K562 (cell line): ENCODE data around the gene GIGYF1. TPM values are rescaled to one million over a fixed set of nuclear protein-coding genes. Genes with fewer than 3 reads are reported as not detected.

Experiments
- ARHGAP35 ChIP-seq: fragments of 450-650 bp; IDR thresholded peaks from 2 replicates; pipeline ENCODE4 v1.6.1; 2018; ENCODE audit not compliant: partially characterized antibody
- CREM ChIP-seq: IDR thresholded peaks from 2 replicates; pipeline ENCODE4 v1.6.1; 2014; ENCODE audit warnings: antibody characterized with exemption, low read depth
- DPF2 ChIP-seq: fragments of 450-650 bp; IDR thresholded peaks from 2 replicates; pipeline ENCODE4 v1.6.1; 2016
- EGR1 ChIP-seq: fragments of 450-650 bp; conservative IDR thresholded peaks from 2 replicates; pipeline ENCODE4 v1.6.1; 2017; ENCODE audit warnings: mild to moderate bottlenecking
- FOXP1 ChIP-seq: sonication (generic); formaldehyde crosslinking; IDR thresholded peaks from 2 replicates; pipeline ENCODE4 v1.8.0; 2022; ENCODE audit warnings: mild to moderate bottlenecking, missing genetic modification reagents
- PTRF ChIP-seq: fragments of 450-650 bp; IDR thresholded peaks from 2 replicates; pipeline ENCODE4 v1.6.1; 2016; ENCODE audit warnings: mild to moderate bottlenecking, missing genetic modification characterization, missing compliant biosample characterization
- TOE1 ChIP-seq, 2 experiments: fragments of 450-650 bp in 1 of 2; sonication (generic) in 1 of 2; formaldehyde crosslinking in 1 of 2; IDR thresholded peaks; 2 replicates each; pipeline versions ENCODE4 v1.7.1 to v1.8.0; 2016 to 2022; ENCODE audit warnings: borderline replicate concordance in 2 of 2, mild to moderate bottlenecking in 2 of 2, antibody characterized with exemption in 1 of 2, inconsistent platforms in 1 of 2, low read depth in 1 of 2, missing genetic modification reagents in 1 of 2, moderate library complexity in 1 of 2
- polyA plus RNA-seq, 8 experiments: library from polyadenylated mRNA; depleted of rRNA in 4 of 8; stranded (reverse) in 5 of 8; unstranded in 3 of 8; fragments of >200 nt; fragmentation: Nextera tagmentation in 2 of 8; fragmentation: Illumina TruSeq in 1 of 8; extraction: Ambion mirVana in 2 of 8; extraction: Trizol in 1 of 8; gene quantifications; 2 replicates each; pipeline versions ENCODE4 v1.2.1 to v1.2.3, GENCODE V29; 2011 to 2014; ENCODE audit warnings: inconsistent platforms in 1 of 8, missing spikeins in 1 of 8
- total RNA-seq, 7 experiments: library from RNA; depleted of rRNA in 6 of 7; stranded (reverse); fragments of >200 nt in 6 of 7; fragmentation: Illumina TruSeq in 2 of 7; extraction: Trizol in 2 of 7; gene quantifications; 2 replicates each; pipeline versions ENCODE4 v1.2.1 to v1.2.3, GENCODE V29; 2011 to 2021; ENCODE audit warnings: low replicate concordance in 1 of 7
- TF ChIP-seq, protein P1 (sequence below): fragments of 450-650 bp; IDR thresholded peaks from 2 replicates; pipeline ENCODE4 v1.6.1; 2016; ENCODE audit warnings: low read depth
- TF ChIP-seq, protein P2 (sequence below), 2 experiments: fragments of 450-650 bp in 1 of 2; sonication (generic) in 1 of 2; formaldehyde crosslinking in 1 of 2; IDR thresholded peaks; 2 replicates each; pipeline versions ENCODE4 v1.7.1 to v1.9.0; 2016 to 2022; ENCODE audit warnings: inconsistent platforms in 1 of 2, mild to moderate bottlenecking in 1 of 2, missing genetic modification reagents in 1 of 2

The GIGYF1 gene
- total and polyA plus RNA-seq, 9 of the 15 experiments (the other 6 are each of a cell fraction or from before 2014, with no cell fraction given) = 0.56 to 76.2 (median 16.8) TPM

DNA sequence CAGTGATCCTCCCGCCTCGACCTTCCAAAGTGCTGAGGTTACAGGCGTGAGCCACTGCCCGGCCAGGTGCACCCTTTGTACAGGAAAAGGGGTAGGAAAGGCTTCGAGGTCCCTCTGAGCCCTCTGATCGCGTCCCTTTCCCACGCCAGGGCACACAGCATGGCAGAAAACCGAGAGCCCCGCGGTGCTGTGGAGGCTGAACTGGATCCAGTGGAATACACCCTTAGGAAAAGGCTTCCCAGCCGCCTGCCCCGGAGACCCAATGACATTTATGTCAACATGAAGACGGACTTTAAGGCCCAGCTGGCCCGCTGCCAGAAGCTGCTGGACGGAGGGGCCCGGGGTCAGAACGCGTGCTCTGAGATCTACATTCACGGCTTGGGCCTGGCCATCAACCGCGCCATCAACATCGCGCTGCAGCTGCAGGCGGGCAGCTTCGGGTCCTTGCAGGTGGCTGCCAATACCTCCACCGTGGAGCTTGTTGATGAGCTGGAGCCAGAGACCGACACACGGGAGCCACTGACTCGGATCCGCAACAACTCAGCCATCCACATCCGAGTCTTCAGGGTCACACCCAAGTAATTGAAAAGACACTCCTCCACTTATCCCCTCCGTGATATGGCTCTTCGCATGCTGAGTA lies 12.7 kb upstream of the GIGYF1 start (continued):
- TF ChIP-seq, protein P1, sequence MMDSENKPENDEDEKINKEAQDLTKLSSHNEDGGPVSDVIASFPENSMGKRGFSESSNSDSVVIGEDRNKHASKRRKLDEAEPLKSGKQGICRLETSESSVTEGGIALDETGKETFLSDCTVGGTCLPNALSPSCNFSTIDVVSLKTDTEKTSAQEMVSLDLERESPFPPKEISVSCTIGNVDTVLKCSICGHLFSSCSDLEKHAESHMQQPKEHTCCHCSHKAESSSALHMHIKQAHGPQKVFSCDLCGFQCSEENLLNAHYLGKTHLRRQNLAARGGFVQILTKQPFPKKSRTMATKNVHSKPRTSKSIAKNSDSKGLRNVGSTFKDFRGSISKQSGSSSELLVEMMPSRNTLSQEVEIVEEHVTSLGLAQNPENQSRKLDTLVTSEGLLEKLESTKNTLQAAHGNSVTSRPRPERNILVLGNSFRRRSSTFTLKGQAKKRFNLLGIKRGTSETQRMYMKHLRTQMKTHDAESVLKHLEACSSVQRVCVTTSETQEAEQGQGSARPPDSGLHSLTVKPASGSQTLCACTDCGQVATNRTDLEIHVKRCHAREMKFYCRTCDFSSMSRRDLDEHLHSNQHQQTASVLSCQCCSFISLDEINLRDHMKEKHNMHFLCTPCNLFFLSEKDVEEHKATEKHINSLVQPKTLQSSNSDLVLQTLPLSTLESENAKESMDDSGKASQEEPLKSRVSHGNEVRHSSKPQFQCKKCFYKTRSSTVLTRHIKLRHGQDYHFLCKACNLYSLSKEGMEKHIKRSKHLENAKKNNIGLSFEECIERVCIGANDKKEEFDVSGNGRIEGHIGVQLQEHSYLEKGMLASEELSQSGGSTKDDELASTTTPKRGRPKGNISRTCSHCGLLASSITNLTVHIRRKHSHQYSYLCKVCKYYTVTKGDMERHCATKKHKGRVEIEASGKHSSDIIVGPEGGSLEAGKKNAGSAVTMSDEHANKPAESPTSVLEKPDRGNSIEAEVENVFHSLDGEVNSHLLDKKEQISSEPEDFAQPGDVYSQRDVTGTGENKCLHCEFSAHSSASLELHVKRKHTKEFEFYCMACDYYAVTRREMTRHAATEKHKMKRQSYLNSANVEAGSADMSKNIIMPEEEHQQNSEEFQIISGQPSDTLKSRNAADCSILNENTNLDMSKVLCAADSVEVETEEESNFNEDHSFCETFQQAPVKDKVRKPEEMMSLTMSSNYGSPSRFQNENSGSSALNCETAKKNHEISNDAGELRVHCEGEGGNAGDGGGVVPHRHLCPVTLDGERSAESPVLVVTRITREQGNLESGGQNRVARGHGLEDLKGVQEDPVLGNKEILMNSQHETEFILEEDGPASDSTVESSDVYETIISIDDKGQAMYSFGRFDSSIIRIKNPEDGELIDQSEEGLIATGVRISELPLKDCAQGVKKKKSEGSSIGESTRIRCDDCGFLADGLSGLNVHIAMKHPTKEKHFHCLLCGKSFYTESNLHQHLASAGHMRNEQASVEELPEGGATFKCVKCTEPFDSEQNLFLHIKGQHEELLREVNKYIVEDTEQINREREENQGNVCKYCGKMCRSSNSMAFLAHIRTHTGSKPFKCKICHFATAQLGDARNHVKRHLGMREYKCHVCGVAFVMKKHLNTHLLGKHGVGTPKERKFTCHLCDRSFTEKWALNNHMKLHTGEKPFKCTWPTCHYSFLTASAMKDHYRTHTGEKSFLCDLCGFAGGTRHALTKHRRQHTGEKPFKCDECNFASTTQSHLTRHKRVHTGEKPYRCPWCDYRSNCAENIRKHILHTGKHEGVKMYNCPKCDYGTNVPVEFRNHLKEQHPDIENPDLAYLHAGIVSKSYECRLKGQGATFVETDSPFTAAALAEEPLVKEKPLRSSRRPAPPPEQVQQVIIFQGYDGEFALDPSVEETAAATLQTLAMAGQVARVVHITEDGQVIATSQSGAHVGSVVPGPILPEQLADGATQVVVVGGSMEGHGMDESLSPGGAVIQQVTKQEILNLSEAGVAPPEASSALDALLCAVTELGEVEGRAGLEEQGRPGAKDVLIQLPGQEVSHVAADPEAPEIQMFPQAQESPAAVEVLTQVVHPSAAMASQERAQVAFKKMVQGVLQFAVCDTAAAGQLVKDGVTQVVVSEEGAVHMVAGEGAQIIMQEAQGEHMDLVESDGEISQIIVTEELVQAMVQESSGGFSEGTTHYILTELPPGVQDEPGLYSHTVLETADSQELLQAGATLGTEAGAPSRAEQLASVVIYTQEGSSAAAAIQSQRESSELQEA = peak; percentile 47; the same call in 1 of the 2 replicates
- TF ChIP-seq PTRF (tag) = no peak
- no peak for TF ChIP-seq TOE1 (IDR thresholded peaks at IDR 0.05; ENCODE audit: borderline replicate concordance)
- no peak for TF ChIP-seq TOE1 (CRISPR knock-in tag; IDR thresholded peaks at IDR 0.05; ENCODE audit: borderline replicate concordance, low read depth)
- TF ChIP-seq EGR1 = no peak
- TF ChIP-seq FOXP1 (CRISPR knock-in tag) = no peak
- TF ChIP-seq CREM = no peak
- TF ChIP-seq DPF2 = no peak
- TF ChIP-seq ARHGAP35 = no peak
- TF ChIP-seq, protein P2, sequence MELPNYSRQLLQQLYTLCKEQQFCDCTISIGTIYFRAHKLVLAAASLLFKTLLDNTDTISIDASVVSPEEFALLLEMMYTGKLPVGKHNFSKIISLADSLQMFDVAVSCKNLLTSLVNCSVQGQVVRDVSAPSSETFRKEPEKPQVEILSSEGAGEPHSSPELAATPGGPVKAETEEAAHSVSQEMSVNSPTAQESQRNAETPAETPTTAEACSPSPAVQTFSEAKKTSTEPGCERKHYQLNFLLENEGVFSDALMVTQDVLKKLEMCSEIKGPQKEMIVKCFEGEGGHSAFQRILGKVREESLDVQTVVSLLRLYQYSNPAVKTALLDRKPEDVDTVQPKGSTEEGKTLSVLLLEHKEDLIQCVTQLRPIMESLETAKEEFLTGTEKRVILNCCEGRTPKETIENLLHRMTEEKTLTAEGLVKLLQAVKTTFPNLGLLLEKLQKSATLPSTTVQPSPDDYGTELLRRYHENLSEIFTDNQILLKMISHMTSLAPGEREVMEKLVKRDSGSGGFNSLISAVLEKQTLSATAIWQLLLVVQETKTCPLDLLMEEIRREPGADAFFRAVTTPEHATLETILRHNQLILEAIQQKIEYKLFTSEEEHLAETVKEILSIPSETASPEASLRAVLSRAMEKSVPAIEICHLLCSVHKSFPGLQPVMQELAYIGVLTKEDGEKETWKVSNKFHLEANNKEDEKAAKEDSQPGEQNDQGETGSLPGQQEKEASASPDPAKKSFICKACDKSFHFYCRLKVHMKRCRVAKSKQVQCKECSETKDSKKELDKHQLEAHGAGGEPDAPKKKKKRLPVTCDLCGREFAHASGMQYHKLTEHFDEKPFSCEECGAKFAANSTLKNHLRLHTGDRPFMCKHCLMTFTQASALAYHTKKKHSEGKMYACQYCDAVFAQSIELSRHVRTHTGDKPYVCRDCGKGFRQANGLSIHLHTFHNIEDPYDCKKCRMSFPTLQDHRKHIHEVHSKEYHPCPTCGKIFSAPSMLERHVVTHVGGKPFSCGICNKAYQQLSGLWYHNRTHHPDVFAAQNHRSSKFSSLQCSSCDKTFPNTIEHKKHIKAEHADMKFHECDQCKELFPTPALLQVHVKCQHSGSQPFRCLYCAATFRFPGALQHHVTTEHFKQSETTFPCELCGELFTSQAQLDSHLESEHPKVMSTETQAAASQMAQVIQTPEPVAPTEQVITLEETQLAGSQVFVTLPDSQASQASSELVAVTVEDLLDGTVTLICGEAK (IDR thresholded peaks at IDR 0.05) = no peak
- TF ChIP-seq, protein P2 (CRISPR knock-in tag; IDR thresholded peaks at IDR 0.05) = no peak
